T-helper 17 cell (primary cell): ENCODE results near the gene KRT27. TPM values are rescaled to one million over a fixed set of nuclear protein-coding genes. Genes with fewer than 3 reads are reported as not detected.
A peak's percentile ranks its signal among the peaks of the same experiment; 100 is the strongest.

Experiments used
- ATAC-seq: fragments of 150-1000 bp; cut with Tn5 transposase; 2 replicates; pipeline ENCODE4 v1.10.0; 2021; ENCODE audit warnings: mild to moderate bottlenecking, moderate library complexity
- DNase-seq, 3 donors: peaks; one replicate each; pipeline versions ENCODE4 v3.0.0 to v3.0.0-alpha.2; 2020 to 2021
- H3K9me3 ChIP-seq: one replicate; pipeline ENCODE4 v1.7.0; 2013; ENCODE audit warnings: low read length, mild to moderate bottlenecking; ENCODE audit not compliant: control insufficient read depth, poor library complexity, severe bottlenecking
- H3K27ac Mint-ChIP-seq: one replicate; pipeline ENCODE4 v1.8.0; 2022; ENCODE audit warnings: mild to moderate bottlenecking, moderate library complexity, mixed read lengths
- H3K27me3 Mint-ChIP-seq: one replicate; pipeline ENCODE4 v1.8.0; 2022; ENCODE audit warnings: mixed read lengths
- H3K36me3 Mint-ChIP-seq: one replicate; pipeline ENCODE4 v1.8.0; 2022; ENCODE audit warnings: low read depth, mixed read lengths
- H3K4me1 Mint-ChIP-seq: one replicate; pipeline ENCODE4 v1.8.0; 2022; ENCODE audit warnings: mild to moderate bottlenecking, mixed read lengths
- H3K4me3 Mint-ChIP-seq: one replicate; pipeline ENCODE4 v1.8.0; 2022; ENCODE audit warnings: mild to moderate bottlenecking, moderate library complexity, mixed read lengths
- total RNA-seq, 4 donors: library from RNA in 2 of 4; stranded (reverse) in 2 of 4; gene quantifications; one replicate each; pipeline ENCODE4 v1.2.3 and lab custom pipeline; 2022 to 2026

KRT27 gene, protein sequence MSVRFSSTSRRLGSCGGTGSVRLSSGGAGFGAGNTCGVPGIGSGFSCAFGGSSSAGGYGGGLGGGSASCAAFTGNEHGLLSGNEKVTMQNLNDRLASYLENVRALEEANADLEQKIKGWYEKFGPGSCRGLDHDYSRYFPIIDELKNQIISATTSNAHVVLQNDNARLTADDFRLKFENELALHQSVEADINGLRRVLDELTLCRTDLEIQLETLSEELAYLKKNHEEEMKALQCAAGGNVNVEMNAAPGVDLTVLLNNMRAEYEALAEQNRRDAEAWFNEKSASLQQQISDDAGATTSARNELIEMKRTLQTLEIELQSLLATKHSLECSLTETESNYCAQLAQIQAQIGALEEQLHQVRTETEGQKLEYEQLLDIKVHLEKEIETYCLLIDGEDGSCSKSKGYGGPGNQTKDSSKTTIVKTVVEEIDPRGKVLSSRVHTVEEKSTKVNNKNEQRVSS
- total RNA-seq, result not detected
- 0 reads per million in 2 donors for total RNA-seq (lab: John Stamatoyannopoulos, UW)

DNA sequence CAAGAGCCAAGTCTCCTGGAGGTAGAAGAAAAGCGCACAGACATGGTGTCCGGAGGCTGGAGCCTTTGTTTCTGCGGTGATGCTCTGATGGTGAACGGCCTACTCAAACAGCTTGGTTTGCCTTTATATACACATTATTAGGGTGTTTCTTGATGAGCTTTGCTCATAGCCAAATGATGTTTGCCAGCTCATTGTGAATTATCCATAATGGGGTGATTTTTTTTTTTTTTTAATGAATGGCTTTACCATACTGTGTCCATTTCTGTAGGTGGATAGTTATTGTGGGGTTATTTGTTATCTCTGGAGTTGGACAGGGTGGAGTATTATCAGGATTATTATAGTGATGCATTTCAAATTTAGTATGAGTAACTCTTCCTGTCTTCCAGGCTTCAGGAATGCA, at the start of gene KRT27:
KRT27 (minus strand) TSS at position 101 of the 400 bp plus-strand sequence; CDS start at position 44, 57 bp downstream.
- no peak for DNase-seq
- Mint-ChIP-seq H3K27ac (no peak within 1 kb of the TSS), H3K4me3 (no peak within 1 kb of the TSS), H3K27me3 (peaks cover 67% of the 10 kb centered on the region), H3K36me3 (peaks cover 2% of the 10 kb centered on the region), H3K4me1 (peaks cover 2% of the 10 kb centered on the region)
- no peak for ATAC-seq
- H3K9me3 ChIP-seq, result no peaks in the 10 kb centered on the region

DNA sequence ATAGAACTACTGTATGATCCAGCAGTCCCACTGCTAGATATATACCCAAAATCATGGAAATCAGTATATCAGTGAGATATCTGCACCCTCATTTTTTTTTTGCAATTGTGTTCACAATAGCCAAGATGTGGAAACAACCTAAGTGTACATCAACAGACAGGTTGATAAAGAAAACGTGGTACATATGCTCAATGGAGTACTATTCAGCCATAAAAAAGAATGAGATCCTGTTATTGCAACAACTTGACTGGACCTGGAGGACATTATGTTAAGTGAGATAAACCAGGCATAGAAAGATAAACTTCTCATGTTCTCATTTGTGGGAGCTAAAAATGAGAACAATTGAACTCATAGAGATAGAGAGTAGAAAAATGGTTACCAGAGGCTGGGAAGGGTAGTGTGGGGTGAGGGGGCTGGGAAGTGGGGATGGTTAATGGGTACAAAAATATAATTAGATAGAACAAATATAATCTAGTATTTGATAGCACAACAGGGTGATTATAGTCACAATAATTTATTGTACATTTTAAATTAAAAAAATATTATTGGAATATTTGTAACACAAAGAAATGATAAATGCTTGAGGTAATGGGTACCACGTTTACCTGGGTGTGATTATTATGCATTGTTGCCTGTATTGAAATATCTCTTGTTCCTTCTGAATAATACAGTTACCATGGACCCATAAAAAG, 47.9 kb upstream of the KRT27 start:
- no peak for ATAC-seq
- H3K36me3 Mint-ChIP-seq, result peaks cover 14% of the 10 kb centered on the region
- no peak overlapping the region for H3K4me3 Mint-ChIP-seq
- no peak for DNase-seq
- peaks cover 21% of the 10 kb centered on the region for H3K27me3 Mint-ChIP-seq
- peaks cover 12% of the 10 kb centered on the region for H3K4me1 Mint-ChIP-seq
- no peak overlapping the region for H3K27ac Mint-ChIP-seq
- H3K9me3 ChIP-seq, result no peaks in the 10 kb centered on the region

DNA sequence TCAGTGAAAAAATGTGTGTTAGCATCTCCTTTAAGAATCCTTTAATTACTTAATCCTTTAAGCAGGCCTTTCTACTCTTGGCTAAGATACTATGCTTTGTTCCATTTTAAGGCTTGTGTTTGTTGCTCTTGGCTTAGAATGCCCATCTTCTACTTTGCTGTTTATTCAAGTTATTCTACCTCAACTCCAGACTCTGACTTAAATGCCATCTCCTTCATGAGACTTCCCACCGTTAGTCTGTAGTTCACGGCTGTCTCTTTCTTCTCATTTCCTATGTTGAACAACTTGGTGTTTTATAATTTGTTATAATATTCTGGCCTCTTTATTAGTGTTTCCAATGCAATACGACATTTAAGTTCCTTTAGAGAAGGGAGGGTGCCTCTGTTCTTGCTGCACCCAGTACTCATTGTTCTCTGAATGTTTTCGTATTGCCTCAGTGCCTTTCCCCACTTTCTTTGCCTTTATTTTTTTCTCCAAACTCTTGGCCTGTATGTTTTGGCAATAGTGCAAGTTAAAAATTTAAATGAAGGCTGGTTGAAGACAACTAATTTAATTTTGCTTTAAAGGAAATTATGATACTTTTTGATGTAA, 46.2 kb upstream of the KRT27 start:
- Mint-ChIP-seq H3K27ac (no peak overlapping the region), H3K4me1 (peaks cover 11% of the 10 kb centered on the region), H3K27me3 (peaks cover 22% of the 10 kb centered on the region), H3K4me3 (no peak overlapping the region), H3K36me3 (peaks cover 8% of the 10 kb centered on the region)
- DNase-seq, result no peak
- no peaks in the 10 kb centered on the region for H3K9me3 ChIP-seq
- no peak for ATAC-seq

DNA sequence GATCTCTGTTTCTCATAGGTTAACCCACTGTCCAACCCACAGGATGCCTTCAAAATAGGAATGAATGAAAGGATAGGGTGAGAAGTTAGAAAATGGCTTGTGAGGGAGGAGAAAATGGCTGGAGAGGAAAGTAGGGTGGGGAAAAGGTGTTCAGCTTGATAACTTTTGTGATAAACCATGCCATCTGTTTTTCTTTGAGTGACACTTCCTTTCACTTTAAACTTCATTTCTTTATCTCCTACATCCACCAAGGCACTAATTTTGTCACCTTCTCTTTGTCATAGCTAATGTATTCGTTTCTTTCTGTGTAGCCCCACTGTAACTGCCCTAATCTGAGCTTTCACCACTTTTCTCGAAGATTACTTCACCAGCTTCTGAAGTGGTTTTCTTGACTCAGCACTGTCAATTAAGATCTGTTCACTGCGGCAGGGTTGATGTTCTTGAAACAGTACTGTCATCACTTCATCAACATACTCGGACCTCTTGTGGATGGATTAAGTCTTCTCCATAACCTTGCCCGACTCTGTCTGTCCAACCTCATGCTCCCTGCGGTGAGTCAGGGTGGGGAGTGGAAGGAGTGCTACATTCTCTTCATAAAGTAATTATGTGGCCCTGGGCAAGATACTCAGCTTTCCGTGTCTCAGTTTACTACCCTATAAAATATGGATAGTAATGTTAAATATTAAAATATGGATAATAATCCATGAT, 45.5 kb upstream of the KRT27 start:
- ATAC-seq, result no peak

DNA sequence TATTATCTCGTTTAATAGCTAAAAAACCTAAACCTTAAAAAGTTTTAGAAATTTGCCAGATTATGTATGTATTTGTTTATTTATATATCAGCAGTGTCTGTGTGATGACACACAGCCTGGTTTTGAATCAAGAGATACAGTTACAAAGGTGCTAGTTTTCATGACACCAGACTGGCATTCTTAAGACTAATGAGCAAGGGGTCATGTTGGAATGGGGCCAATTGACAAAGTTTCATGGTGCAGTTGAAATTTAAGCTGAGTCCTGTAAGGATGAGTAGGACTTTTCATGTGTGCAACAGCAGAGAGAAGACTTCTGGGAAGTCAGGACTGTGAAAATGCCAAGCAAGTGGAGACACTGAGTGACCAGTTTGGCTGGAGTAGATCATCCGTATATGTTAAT, 43.2 kb upstream of the KRT27 start:
- H3K36me3 Mint-ChIP-seq, result peaks cover 8% of the 10 kb centered on the region
- ATAC-seq (no peak), DNase-seq (no peak)
- no peak overlapping the region for H3K27ac Mint-ChIP-seq
- H3K4me1 Mint-ChIP-seq, result peaks cover 9% of the 10 kb centered on the region
- no peak overlapping the region for H3K4me3 Mint-ChIP-seq
- H3K9me3 ChIP-seq, result no peaks in the 10 kb centered on the region
- peaks cover 22% of the 10 kb centered on the region for H3K27me3 Mint-ChIP-seq

More for the DNA sequence above, 45.5 kb upstream of the KRT27 start:
- no peaks in the 10 kb centered on the region for H3K9me3 ChIP-seq
- no peak for DNase-seq
- Mint-ChIP-seq H3K27ac (no peak overlapping the region), H3K27me3 (peaks cover 22% of the 10 kb centered on the region), H3K4me1 (peaks cover 9% of the 10 kb centered on the region), H3K4me3 (no peak overlapping the region), H3K36me3 (peaks cover 8% of the 10 kb centered on the region)

DNA sequence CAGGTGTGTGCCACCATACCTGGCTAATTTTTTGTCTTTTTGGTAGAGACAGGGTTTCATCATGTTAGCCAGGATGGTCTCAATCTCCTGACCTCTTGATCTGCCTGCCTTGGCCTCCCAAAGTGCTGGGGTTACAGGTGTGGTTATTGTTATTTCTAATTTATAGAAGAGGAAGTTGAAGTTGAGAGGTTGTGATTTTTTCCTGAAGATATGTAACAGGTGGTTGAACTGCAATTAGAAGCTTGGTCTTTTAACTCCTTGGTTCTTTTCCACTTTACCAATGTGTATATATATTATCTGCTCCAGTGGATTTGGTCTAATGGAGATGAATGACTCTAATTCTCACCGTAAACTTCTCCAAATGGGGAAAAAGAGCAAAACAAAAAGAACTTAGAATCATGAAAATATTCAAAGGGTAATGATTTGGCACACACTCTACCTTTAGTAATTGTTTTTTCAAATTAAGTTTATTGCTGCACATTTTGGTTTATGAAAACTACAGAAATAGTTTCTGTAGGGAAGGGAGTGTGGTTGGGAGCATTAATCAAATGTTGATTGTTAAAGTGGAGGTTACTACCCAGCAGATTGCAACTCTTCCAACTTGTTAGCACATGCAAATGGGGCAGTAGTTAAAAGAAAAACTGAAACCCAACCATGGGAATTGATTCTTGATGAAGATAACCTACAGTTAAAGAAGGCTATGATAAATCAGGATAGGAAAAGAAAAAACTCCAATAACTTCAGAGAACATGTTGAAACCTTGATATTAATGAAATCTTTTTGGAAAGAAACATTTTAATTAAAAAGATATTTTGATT, 41.9 kb upstream of the KRT27 start:
- H3K27ac Mint-ChIP-seq, result no peak overlapping the region

DNA sequence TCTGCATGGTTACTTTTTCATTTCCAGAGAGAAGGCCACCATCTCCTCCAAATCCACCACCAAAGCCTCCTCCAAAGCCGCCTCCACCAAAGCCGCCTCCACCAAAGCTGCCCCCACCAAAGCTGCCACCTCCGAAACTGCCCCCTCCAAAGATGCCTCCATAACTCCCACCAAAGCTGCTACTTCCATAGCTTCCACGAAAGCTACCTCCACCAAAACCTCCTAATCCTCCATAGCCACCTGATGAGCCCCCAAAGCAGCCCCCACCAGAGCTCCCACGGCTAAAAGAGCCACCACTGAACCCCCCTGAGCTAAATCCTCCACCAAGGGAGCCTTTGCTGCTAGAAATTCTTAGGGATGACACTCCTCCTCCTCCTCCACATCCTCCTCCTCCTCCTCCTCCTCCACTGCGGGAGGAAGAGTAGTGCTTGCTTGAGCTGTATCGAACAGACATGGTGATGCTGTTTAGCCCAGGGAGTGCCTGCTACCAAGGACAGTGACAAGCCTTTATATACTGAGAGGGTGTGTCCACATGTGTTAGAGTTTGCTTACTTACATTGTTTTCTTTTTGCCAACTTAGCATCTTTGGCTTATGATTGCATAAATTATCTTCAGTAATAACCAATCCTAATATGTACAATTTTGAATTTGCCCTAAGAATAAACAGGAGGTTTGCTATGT, 39.9 kb upstream of the KRT27 start, which contains the start of gene KRT10:
KRT10 (minus strand) TSS at position 483 of the 681 bp plus-strand sequence; CDS start at position 454, 29 bp downstream.
- H3K27me3 Mint-ChIP-seq, result peaks cover 28% of the 10 kb centered on the region
- H3K4me3 Mint-ChIP-seq, result no peak within 1 kb of the TSS
- ATAC-seq, result no peak
- H3K4me1 Mint-ChIP-seq, result peaks cover 7% of the 10 kb centered on the region
- DNase-seq, result no peak
- H3K9me3 ChIP-seq, result no peaks in the 10 kb centered on the region
- peaks cover 12% of the 10 kb centered on the region for H3K36me3 Mint-ChIP-seq
- no peak within 1 kb of the TSS for H3K27ac Mint-ChIP-seq

More for the DNA sequence above, 41.9 kb upstream of the KRT27 start:
- peaks cover 29% of the 10 kb centered on the region for H3K27me3 Mint-ChIP-seq
- peaks cover 9% of the 10 kb centered on the region for H3K4me1 Mint-ChIP-seq
- no peak overlapping the region for H3K4me3 Mint-ChIP-seq
- DNase-seq (no peak), ATAC-seq (no peak)
- no peaks in the 10 kb centered on the region for H3K9me3 ChIP-seq
- peaks cover 8% of the 10 kb centered on the region for H3K36me3 Mint-ChIP-seq

DNA sequence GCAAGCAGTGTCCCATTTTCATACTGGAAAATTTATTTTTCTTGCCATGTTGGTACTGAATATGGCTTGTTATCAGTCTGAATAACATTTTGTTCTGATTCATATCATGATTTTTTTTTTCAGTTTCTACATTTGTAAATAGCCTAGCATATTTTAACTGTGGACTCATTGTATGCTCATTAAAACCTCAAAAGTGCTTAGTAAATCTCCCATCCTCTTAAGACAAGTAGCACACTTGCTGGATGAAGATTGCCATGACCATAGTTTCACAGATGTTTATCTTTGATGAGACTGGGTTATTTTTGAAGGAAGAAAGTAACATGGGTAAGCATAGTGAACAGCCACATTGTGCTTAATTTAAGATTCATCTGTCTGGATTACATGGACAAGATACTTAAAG, 39.2 kb upstream of the KRT27 start:
- no peaks in the 10 kb centered on the region for H3K9me3 ChIP-seq
- Mint-ChIP-seq H3K4me3 (no peak overlapping the region), H3K27me3 (peaks cover 20% of the 10 kb centered on the region), H3K27ac (no peak overlapping the region), H3K4me1 (peaks cover 6% of the 10 kb centered on the region), H3K36me3 (peaks cover 11% of the 10 kb centered on the region)
- no peak for ATAC-seq
- DNase-seq, result no peak

DNA sequence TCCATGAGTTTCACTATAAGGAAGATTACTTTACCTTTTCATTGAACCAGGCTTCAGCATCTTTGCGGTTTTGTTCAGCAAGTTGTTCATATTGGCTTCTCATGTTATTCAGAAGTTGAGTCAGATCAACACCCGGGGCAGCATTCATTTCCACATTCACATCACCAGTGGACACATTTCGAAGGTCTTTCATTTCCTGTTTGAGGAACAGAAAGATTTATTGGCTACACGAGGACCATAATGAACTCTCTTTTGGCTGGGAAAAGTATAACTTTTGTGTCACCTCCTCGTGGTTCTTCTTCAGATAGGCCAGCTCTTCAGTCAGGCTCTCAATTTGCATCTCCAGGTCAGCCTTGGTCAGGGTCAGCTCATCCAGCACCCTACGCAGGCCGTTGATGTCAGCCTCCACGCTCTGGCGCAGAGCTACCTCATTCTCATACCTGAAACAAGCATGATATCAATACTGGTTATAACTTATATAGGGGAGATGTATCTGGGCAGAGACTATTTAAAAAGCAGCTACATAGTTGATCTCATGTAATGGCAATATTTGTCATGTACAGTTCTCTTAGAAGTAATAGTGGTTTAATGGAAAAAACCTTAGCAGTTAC, 38.0 kb upstream of the KRT27 start:
- H3K9me3 ChIP-seq, result no peaks in the 10 kb centered on the region
- DNase-seq (no peak), ATAC-seq (no peak)
- peaks cover 4% of the 10 kb centered on the region for H3K4me1 Mint-ChIP-seq
- H3K36me3 Mint-ChIP-seq, result peaks cover 5% of the 10 kb centered on the region
- H3K27ac Mint-ChIP-seq, result no peak overlapping the region
- H3K4me3 Mint-ChIP-seq, result peak overlapping the region; percentile 19
- peaks cover 8% of the 10 kb centered on the region for H3K27me3 Mint-ChIP-seq

DNA sequence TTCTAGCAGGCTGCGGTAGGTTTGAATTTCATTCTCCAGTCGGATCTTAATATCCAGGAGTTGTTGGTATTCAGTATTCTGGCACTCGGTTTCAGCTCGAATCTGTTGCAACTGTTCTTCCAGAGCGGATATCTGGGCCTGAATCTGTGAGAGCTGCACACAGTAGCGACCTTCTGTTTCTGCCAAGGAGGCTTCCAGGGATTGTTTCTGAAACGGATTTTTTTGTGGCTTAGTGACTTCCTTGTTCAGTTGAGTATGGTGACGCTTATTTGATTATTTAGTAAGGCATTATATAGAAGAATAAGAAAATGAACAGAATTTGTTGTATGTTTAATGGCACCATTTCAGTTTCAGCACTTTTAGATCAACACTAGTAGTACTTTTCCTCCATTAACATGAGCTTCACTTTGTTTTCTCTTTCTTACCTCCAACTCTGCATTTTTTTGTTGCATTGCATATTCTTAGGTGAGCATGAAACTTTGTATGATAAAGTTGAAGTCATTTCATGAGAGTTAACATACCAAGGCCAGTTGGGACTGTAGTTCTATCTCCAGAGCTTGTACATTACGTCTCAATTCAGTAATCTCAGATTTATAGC, 37.3 kb upstream of the KRT27 start:
- peak overlapping the region; percentile 27 for H3K27ac Mint-ChIP-seq
- H3K4me1 Mint-ChIP-seq, result peaks cover 4% of the 10 kb centered on the region
- H3K27me3 Mint-ChIP-seq, result peaks cover 9% of the 10 kb centered on the region
- DNase-seq (no peak), ATAC-seq (no peak)
- peaks cover 5% of the 10 kb centered on the region for H3K36me3 Mint-ChIP-seq
- no peaks in the 10 kb centered on the region for H3K9me3 ChIP-seq
- peak overlapping the region; percentile 77 for H3K4me3 Mint-ChIP-seq
